ENCODE measurements around the gene FAM83F. TPM values are rescaled to one million over a fixed set of nuclear protein-coding genes. Genes with fewer than 3 reads are reported as not detected.

The FAM83F gene
- total and polyA plus RNA-seq, 10 of the 15 experiments (the other 5 are each of a cell fraction or from before 2014, with no cell fraction given) = 0.01 to 0.05 (median 0.01) TPM; not detected in 7

DNA sequence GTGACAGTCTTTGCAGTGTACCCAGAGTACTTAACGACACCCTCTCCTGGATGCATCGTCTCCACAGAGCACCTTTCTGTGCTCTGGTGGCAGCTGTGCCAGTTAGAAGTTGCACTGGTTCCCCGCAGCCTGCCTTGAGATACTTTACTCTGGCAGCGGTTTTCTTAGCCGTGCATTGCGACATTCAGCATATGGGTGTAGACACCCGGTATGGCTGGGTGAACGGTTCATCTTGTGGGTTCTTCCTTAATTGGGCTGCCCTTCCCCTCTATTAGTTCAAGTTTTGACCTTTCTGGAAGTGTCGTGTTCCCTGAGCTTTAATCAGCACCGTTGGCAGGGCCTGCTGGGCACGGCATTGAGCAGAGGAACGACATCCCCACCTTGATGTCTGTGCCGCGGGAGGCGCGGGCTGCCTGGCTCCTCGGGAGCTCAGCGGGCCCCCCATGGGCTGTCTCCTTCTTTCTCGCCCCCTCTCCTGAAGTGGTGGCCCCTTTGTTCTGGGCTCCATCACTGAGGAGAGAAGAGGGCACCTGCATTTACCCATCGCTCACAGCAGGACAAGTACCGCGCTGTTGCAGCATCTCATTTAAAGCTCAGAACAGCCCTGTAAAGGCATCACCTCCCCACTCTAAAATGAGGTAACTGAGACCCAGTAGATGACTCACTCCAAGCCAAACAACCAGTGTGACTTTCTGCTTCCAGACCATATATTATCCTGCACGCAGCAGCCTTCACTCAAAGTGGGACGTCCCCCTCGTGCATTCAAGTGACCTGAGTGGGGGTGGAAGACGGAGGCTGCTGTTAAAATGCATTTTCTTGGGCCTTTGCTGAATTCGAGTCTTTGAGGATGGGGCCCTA lies 13.3 kb downstream of the FAM83F start:
- Histone ChIP-seq H3K4me3 (no peak overlapping the region), H3K9ac (ENCODE audit: control insufficient read depth, insufficient read depth, low read length) (no peak overlapping the region), H3K4me1 (ENCODE audit: control insufficient read depth, insufficient read depth, low read length) (no peaks in the 10 kb centered on the region), H4K20me1 (ENCODE audit: control insufficient read depth, insufficient read depth) (no peaks in the 10 kb centered on the region), H3K27ac (ENCODE audit: control insufficient read depth, insufficient read depth) (no peak overlapping the region), H3K27me3 (replicated peaks in 1 of 2; ENCODE audit: control insufficient read depth in 2 of 2, insufficient read depth in 2 of 2, low read length in 1 of 2) (peaks cover under 1 to 11% of the 10 kb centered on the region in 2 experiments), H3K4me2 (ENCODE audit: control insufficient read depth, insufficient read depth) (no peak overlapping the region), H2AFZ (ENCODE audit: control insufficient read depth, low read depth, low read length) (no peak overlapping the region), H3K79me2 (ENCODE audit: control insufficient read depth, insufficient read depth, low read length) (no peaks in the 10 kb centered on the region), H3K36me3 (ENCODE audit: control insufficient read depth in 2 of 2, insufficient read depth in 2 of 2, low read length in 1 of 2) (no peaks in the 10 kb centered on the region), H3K9me3 (replicated peaks; ENCODE audit: control insufficient read depth, insufficient read depth, low read length) (no peaks in the 10 kb centered on the region)
- ATAC-seq (no peak), DNase-seq (ENCODE audit: low read depth, low spot score) (no peak), FAIRE-seq (no peak)
- ChIA-PET POLR2A (no interaction called here), RAD21 (ENCODE audit: unreplicated experiment) (no interaction called here), SMC1A (ENCODE audit: uncharacterized antibody, unreplicated experiment) (no interaction called here), CTCF (no interaction called here)
- 53% methylated on average over 27 of the region's 27 CpGs for WGBS (ENCODE audit: insufficient coverage, insufficient replicate concordance, low lambda C conversion rate, missing lambda C conversion rate)
- no TSS peak for BruUV-seq (replicated peaks)
- TF ChIP-seq, protein P1, sequence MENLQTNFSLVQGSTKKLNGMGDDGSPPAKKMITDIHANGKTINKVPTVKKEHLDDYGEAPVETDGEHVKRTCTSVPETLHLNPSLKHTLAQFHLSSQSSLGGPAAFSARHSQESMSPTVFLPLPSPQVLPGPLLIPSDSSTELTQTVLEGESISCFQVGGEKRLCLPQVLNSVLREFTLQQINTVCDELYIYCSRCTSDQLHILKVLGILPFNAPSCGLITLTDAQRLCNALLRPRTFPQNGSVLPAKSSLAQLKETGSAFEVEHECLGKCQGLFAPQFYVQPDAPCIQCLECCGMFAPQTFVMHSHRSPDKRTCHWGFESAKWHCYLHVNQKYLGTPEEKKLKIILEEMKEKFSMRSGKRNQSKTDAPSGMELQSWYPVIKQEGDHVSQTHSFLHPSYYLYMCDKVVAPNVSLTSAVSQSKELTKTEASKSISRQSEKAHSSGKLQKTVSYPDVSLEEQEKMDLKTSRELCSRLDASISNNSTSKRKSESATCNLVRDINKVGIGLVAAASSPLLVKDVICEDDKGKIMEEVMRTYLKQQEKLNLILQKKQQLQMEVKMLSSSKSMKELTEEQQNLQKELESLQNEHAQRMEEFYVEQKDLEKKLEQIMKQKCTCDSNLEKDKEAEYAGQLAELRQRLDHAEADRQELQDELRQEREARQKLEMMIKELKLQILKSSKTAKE (IDR thresholded peaks at IDR 0.05; ENCODE audit: low read depth, poor library complexity, severe bottlenecking) = no peak
- in situ Hi-C loops (cut with MboI) (no loop called here), intact Hi-C loops (cut with micrococcal nuclease; ENCODE audit: unreplicated experiment) (no loop called here)

GRCh38 chr22:40008726-40009291 lies 14.1 kb downstream of the FAM83F start:
- Histone ChIP-seq H3K27me3 (replicated peaks in 1 of 2; ENCODE audit: control insufficient read depth in 2 of 2, insufficient read depth in 2 of 2, low read length in 1 of 2) (peaks cover 4 to 11% of the 10 kb centered on the region in 2 experiments), H3K9ac (ENCODE audit: control insufficient read depth, insufficient read depth, low read length) (no peak overlapping the region), H3K36me3 (ENCODE audit: control insufficient read depth in 2 of 2, insufficient read depth in 2 of 2, low read length in 1 of 2) (no peaks in the 10 kb centered on the region), H4K20me1 (ENCODE audit: control insufficient read depth, insufficient read depth) (no peaks in the 10 kb centered on the region), H2AFZ (ENCODE audit: control insufficient read depth, low read depth, low read length) (no peak overlapping the region), H3K4me1 (ENCODE audit: control insufficient read depth, insufficient read depth, low read length) (no peaks in the 10 kb centered on the region), H3K4me3 (no peak overlapping the region), H3K4me2 (ENCODE audit: control insufficient read depth, insufficient read depth) (no peak overlapping the region), H3K9me3 (replicated peaks; ENCODE audit: control insufficient read depth, insufficient read depth, low read length) (no peaks in the 10 kb centered on the region), H3K79me2 (ENCODE audit: control insufficient read depth, insufficient read depth, low read length) (no peaks in the 10 kb centered on the region), H3K27ac (ENCODE audit: control insufficient read depth, insufficient read depth) (no peak overlapping the region)
- ChIA-PET CTCF (interaction anchor here (3.1 kb wide), 1 partner anchor 15 kb away, joined by 15 read pairs; no protein-coding TSS in a partner anchor), POLR2A (no interaction called here), SMC1A (ENCODE audit: uncharacterized antibody, unreplicated experiment) (no interaction called here), RAD21 (ENCODE audit: unreplicated experiment) (no interaction called here)
- no peak for ATAC-seq
- no peak for FAIRE-seq
- in situ Hi-C loops (cut with MboI) = no loop called here
- DNase-seq (ENCODE audit: low read depth, low spot score) = no peak
- WGBS (ENCODE audit: insufficient coverage, insufficient replicate concordance, low lambda C conversion rate, missing lambda C conversion rate) = 32% methylated on average over 10 of the region's 10 CpGs
- intact Hi-C loops (cut with micrococcal nuclease; ENCODE audit: unreplicated experiment) = no loop called here
- no TSS peak for BruUV-seq (replicated peaks)
- no peak for TF ChIP-seq ZBTB11 (CRISPR knock-in tag; IDR thresholded peaks at IDR 0.05)
- no peak for TF ChIP-seq MYB (IDR thresholded peaks at IDR 0.05; ENCODE audit: borderline replicate concordance, low read depth, low read length)
- TF ChIP-seq, protein P1 (IDR thresholded peaks at IDR 0.05; ENCODE audit: low read depth, poor library complexity, severe bottlenecking) = no peak
- no peak for TF ChIP-seq ZNF217 (IDR thresholded peaks at IDR 0.05)
- TF ChIP-seq NR2F1 (conservative IDR thresholded peaks at IDR 0.05) = no peak
- no peak for TF ChIP-seq KDM1A (IDR thresholded peaks at IDR 0.05; ENCODE audit: borderline replicate concordance)

Measured in GM12878 (cell line).